Left ventricle myocardium inferior (tissue), 1 donor: ENCODE measurements around the gene PGD. TPM values are rescaled to one million over a fixed set of nuclear protein-coding genes. Genes with fewer than 3 reads are reported as not detected.
A peak's percentile ranks its signal among the peaks of the same experiment; 100 is the strongest.

Source experiments
- DNase-seq: peaks from one replicate; pipeline ENCODE4 v3.0.0-alpha.2; 2020
- H3K27ac ChIP-seq: fragments of 200-600 bp; replicated peaks from 2 replicates; pipeline ENCODE4 v1.8.0; 2021
- H3K27me3 ChIP-seq: fragments of 200-600 bp; 2 replicates; pipeline ENCODE4 v1.8.0; 2021; ENCODE audit warnings: low read depth
- H3K36me3 ChIP-seq: fragments of 200-600 bp; 2 replicates; pipeline ENCODE4 v1.8.0; 2021
- H3K4me1 ChIP-seq: fragments of 200-600 bp; 2 replicates; pipeline ENCODE4 v1.8.0; 2021
- H3K4me3 ChIP-seq: fragments of 200-600 bp; 2 replicates; pipeline ENCODE4 v1.8.0; 2021; ENCODE audit warnings: mild to moderate bottlenecking, moderate library complexity
- H3K9me3 ChIP-seq: fragments of 200-600 bp; replicated peaks from 2 replicates; pipeline ENCODE4 v1.8.0; 2021
- intact Hi-C: fragments of 100-400 bp; cut with micrococcal nuclease; formaldehyde crosslinking; loops from one replicate; pipeline ENCODE4 v1.11.0; 2022
- long read RNA-seq: library from polyadenylated mRNA; unstranded; transcript quantifications from one replicate; pipeline ENCODE4 v2.0.0, GENCODE V29; 2021
- total RNA-seq: library from RNA; stranded (reverse); fragmentation: NEBNext Ultra II Directional; extraction: Animal tissue kit (Norgen Biotek cat#: 25700); gene quantifications from one replicate; pipeline ENCODE4 v1.2.1, GENCODE V29; 2021
- TF ChIP-seq, protein P1 (sequence below): fragments of 200-600 bp; IDR thresholded peaks from 2 replicates; pipeline ENCODE4 v1.8.0; 2021; ENCODE audit warnings: antibody characterized with exemption, mild to moderate bottlenecking, borderline replicate concordance
- donor health status: DM: no; HTN: yes; CAD: no; lungs with severe emphysema.

PGD gene
- 34.2 TPM for total RNA-seq
- long read RNA-seq, transcript PGD-201 (13 exons, 1,885 nt), result major isoform, 50 of 60 reads
- long read RNA-seq, partial matches to known transcripts, result 5 of 60 reads
- long read RNA-seq, other reads (novel, unspliced or antisense), result 5 of 60 reads

DNA sequence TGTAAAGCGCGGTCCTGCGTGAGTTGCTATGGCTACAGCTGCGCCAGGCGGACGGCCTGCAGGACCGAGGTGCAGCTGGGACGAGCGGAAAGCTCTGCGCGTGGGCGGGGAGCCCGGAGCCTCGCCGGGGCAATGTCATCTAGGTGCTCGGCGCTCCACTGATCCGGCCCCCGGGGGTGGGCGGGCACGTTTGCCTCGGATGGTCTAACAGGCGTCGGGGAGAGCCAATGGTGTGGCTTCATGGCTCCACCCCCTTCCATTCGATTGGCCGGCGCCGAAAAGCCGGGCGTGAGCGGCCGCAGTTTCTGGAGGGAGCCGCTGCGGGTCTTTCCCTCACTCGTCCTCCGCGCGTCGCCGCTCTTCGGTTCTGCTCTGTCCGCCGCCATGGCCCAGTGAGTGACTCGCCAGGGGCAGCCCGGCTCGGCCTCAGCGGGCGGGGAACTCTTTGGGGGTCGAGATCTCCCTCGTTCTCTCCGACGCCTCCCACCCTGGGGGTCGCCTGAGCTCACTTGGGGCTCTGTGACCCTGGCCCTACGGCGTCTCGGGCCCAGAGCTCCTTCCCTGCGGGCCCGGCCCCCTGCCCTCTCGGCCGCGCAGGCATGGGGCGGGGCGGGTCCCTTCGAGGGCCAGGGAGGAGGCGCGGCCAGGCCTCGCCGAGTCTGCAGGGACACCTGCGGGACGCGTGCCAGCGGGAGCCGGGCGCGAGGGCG lies at the start of gene PGD:
Gene PGD (plus strand): TSS at position 331 of the 710 bp plus-strand sequence. CDS start 54 bp downstream, at position 385.
- peak; percentile 99 for DNase-seq
- Histone ChIP-seq H3K27ac (peak within 1 kb of the TSS; percentile 97), H3K36me3 (peaks cover 26% of the 10 kb centered on the region), H3K4me1 (peaks cover 31% of the 10 kb centered on the region), H3K4me3 (peak within 1 kb of the TSS; percentile 98), H3K27me3 (no peaks in the 10 kb centered on the region), H3K9me3 (peaks cover 10% of the 10 kb centered on the region)
- intact Hi-C loops, result no loop called here
- TF ChIP-seq, protein P1, sequence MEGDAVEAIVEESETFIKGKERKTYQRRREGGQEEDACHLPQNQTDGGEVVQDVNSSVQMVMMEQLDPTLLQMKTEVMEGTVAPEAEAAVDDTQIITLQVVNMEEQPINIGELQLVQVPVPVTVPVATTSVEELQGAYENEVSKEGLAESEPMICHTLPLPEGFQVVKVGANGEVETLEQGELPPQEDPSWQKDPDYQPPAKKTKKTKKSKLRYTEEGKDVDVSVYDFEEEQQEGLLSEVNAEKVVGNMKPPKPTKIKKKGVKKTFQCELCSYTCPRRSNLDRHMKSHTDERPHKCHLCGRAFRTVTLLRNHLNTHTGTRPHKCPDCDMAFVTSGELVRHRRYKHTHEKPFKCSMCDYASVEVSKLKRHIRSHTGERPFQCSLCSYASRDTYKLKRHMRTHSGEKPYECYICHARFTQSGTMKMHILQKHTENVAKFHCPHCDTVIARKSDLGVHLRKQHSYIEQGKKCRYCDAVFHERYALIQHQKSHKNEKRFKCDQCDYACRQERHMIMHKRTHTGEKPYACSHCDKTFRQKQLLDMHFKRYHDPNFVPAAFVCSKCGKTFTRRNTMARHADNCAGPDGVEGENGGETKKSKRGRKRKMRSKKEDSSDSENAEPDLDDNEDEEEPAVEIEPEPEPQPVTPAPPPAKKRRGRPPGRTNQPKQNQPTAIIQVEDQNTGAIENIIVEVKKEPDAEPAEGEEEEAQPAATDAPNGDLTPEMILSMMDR, result no peak

- H3K36me3 ChIP-seq, result peaks cover 32% of the 10 kb centered on the region
- H3K27me3 ChIP-seq, result no peaks in the 10 kb centered on the region
- no peak for DNase-seq
- no peaks in the 10 kb centered on the region for H3K4me1 ChIP-seq
- TF ChIP-seq, protein P1, result no peak
- H3K27ac ChIP-seq, result no peak overlapping the region
- intact Hi-C loops, result no loop called here
- H3K9me3 ChIP-seq, result no peaks in the 10 kb centered on the region
- no peak overlapping the region for H3K4me3 ChIP-seq
These were observed 45.6 kb upstream of the PGD start for GRCh38 chr1:10353282-10353681.

GRCh38 chr1:10353693-10354092 lies 45.2 kb upstream of the PGD start:
- TF ChIP-seq, protein P1, result no peak
- intact Hi-C loops, result no loop called here
- H3K4me1 ChIP-seq, result no peaks in the 10 kb centered on the region
- DNase-seq, result no peak
- H3K27me3 ChIP-seq, result no peaks in the 10 kb centered on the region
- no peaks in the 10 kb centered on the region for H3K9me3 ChIP-seq
- no peak overlapping the region for H3K4me3 ChIP-seq
- no peak overlapping the region for H3K27ac ChIP-seq
- H3K36me3 ChIP-seq, result peaks cover 27% of the 10 kb centered on the region

GRCh38 chr1:10360045-10360444 lies 38.8 kb upstream of the PGD start:
- no peak for DNase-seq
- intact Hi-C loops, result no loop called here
- Histone ChIP-seq H3K27me3 (no peaks in the 10 kb centered on the region), H3K27ac (no peak overlapping the region), H3K4me1 (peaks cover 13% of the 10 kb centered on the region), H3K36me3 (peaks cover 28% of the 10 kb centered on the region), H3K4me3 (no peak overlapping the region), H3K9me3 (no peaks in the 10 kb centered on the region)
- TF ChIP-seq, protein P1, result no peak

DNA sequence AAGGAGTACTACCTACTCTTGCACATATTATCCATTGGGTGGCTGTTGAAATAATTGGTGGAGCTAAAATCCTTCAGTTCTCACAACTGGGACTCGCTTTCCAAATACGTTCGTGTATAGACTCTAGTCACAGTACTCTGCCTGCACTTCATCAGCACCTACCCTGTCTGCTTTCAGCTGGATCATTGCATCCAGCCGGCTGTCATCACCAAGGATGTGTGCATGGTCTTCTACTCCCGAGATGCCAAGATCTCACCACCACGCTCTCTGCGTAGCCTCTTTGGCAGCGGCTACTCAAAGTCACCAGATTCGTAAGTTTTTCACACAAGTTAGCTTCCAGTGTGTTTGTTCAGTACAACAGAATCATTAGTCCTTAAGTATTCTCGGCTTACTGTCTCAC lies 37.3 kb upstream of the PGD start:
- TF ChIP-seq, protein P1, result no peak
- Histone ChIP-seq H3K9me3 (no peaks in the 10 kb centered on the region), H3K4me1 (peaks cover 13% of the 10 kb centered on the region), H3K4me3 (no peak overlapping the region), H3K36me3 (peaks cover 41% of the 10 kb centered on the region), H3K27me3 (no peaks in the 10 kb centered on the region), H3K27ac (peak overlapping the region; percentile 27)
- peak; percentile 35 for DNase-seq
- intact Hi-C loops, result no loop called here
